T-cell (primary cell): ENCODE measurements around the gene PPM1E. TPM values are rescaled to one million over a fixed set of nuclear protein-coding genes. Genes with fewer than 3 reads are reported as not detected.
"Not testable (repeated sequence)": the region's sequence is repeated elsewhere in the genome, so short reads cannot be mapped to it uniquely, and the experiment has no call there.

Experiments used
- ATAC-seq, 4 experiments: fragments of 200-7000 bp in 3 of 4; fragments of 150-1000 bp in 1 of 4; cut with Tn5 transposase; replicated peaks in 1 of 4; 1 replicate in 3 of 4; 2 replicates in 1 of 4; pipeline ENCODE4 v1.10.0; 2021; ENCODE audit warnings: moderate library complexity in 3 of 4, mild to moderate bottlenecking in 2 of 4, moderate number of reproducible peaks in 1 of 4
- CTCF ChIA-PET, 2 donors: fragments of 300-600 bp; sonication (Branson Sonifier 250); formaldehyde crosslinking; loops; one replicate each; lab custom pipeline; 2022; ENCODE audit warnings: antibody characterized with exemption in 2 of 2; lab: Charles Lee
- POLR2A ChIA-PET, 2 donors: fragments of 300-600 bp; sonication (Branson Sonifier 250); formaldehyde crosslinking; loops; one replicate each; lab custom pipeline; 2022; ENCODE audit warnings: antibody characterized with exemption in 2 of 2; lab: Charles Lee
- DNase-seq, 35 experiments: peaks; one replicate each; pipeline versions ENCODE4 v3.0.0 to v3.0.0-alpha.2; 2013 to 2023
- H3K27ac ChIP-seq: one replicate; pipeline ENCODE4 v1.5.1; 2013; ENCODE audit warnings: low read length
- H3K27me3 ChIP-seq, 2 experiments: replicated peaks in 1 of 2; 1 replicate in 1 of 2; 2 replicates in 1 of 2; pipeline versions ENCODE4 v1.6.1 to v1.7.0; 2013; ENCODE audit warnings: low read length in 1 of 2, mixed read lengths in 1 of 2; ENCODE audit not compliant: control insufficient read depth in 2 of 2, insufficient read depth in 2 of 2; ENCODE audit errors: extremely low read depth in 1 of 2
- H3K36me3 ChIP-seq, 2 donors: 1 replicate in 1 of 2; 2 replicates in 1 of 2; pipeline versions ENCODE4 v1.6.1 to v1.7.0; 2013; ENCODE audit warnings: low read length in 1 of 2; ENCODE audit not compliant: control insufficient read depth in 2 of 2, insufficient read depth in 1 of 2; ENCODE audit errors: extremely low read depth in 1 of 2
- H3K4me1 ChIP-seq, 2 experiments: 1 replicate in 1 of 2; 2 replicates in 1 of 2; pipeline versions ENCODE4 v1.6.1 to v1.7.0; 2013; ENCODE audit warnings: low read length in 2 of 2, mixed read lengths in 1 of 2; ENCODE audit not compliant: insufficient read depth in 2 of 2, control insufficient read depth in 1 of 2; ENCODE audit errors: extremely low read depth in 1 of 2
- H3K4me3 ChIP-seq, 2 donors: 1 replicate in 1 of 2; 2 replicates in 1 of 2; pipeline versions ENCODE4 v1.5.1 to v1.7.0; 2013; ENCODE audit warnings: mild to moderate bottlenecking in 2 of 2, low read length in 1 of 2, moderate library complexity in 1 of 2; ENCODE audit not compliant: control insufficient read depth in 1 of 2; ENCODE audit errors: extremely low read depth in 1 of 2
- H3K9me3 ChIP-seq: 2 replicates; pipeline ENCODE4 v1.7.0; 2013
- H3K27ac Mint-ChIP-seq, 2 donors: one replicate each; pipeline ENCODE4 v1.8.0; 2020 to 2021; ENCODE audit warnings: mild to moderate bottlenecking in 2 of 2, mixed read lengths in 2 of 2
- H3K27me3 Mint-ChIP-seq, 2 donors: one replicate each; pipeline ENCODE4 v1.8.0; 2021 to 2022; ENCODE audit warnings: mixed read lengths in 2 of 2
- H3K36me3 Mint-ChIP-seq: one replicate; pipeline ENCODE4 v1.8.0; 2021; ENCODE audit warnings: mixed read lengths
- H3K4me1 Mint-ChIP-seq, 3 donors: one replicate each; pipeline ENCODE4 v1.8.0; 2020 to 2022; ENCODE audit warnings: mixed read lengths in 3 of 3, mild to moderate bottlenecking in 1 of 3
- H3K4me3 Mint-ChIP-seq, 3 donors: one replicate each; pipeline ENCODE4 v1.8.0; 2020 to 2022; ENCODE audit warnings: mild to moderate bottlenecking in 3 of 3, mixed read lengths in 3 of 3, moderate library complexity in 3 of 3
- H3K9me3 Mint-ChIP-seq, 3 donors: one replicate each; pipeline ENCODE4 v1.8.0; 2020 to 2022; ENCODE audit warnings: mixed read lengths in 3 of 3
- WGBS: methylation state at CpG from one replicate; pipeline ENCODE4 v1.1.5; 2013; ENCODE audit warnings: missing lambda C conversion rate; ENCODE audit not compliant: insufficient coverage; 5-methylcytosine and 5-hydroxymethylcytosine counted together
- total RNA-seq, 35 experiments: library from RNA in 6 of 35; stranded (reverse) in 6 of 35; fragments of 120-200 nt in 1 of 35; gene quantifications; one replicate each; pipeline versions ENCODE4 v1.2.1 to v1.2.4 and lab custom pipeline; 2013 to 2026

The PPM1E gene
- total RNA-seq, 5 donors from 2014 or later (not counting 1 experiment from before 2014, with no cell fraction given): 0.03 TPM; not detected in 4

GRCh38 chr17:58786586-58787295, 31.1 kb downstream of the PPM1E start:
- H3K27me3 Mint-ChIP-seq: peaks cover 0 to 3% of the 10 kb centered on the region in 2 donors
- CTCF ChIA-PET: no interaction called here

GRCh38 chr17:58788199-58788598, 32.5 kb downstream of the PPM1E start:
- Mint-ChIP-seq H3K4me1 (peaks cover 0 to 3% (median 0%) of the 10 kb centered on the region in 3 donors), H3K4me3 (no peak overlapping the region)
- no peaks in the 10 kb centered on the region for H3K36me3 ChIP-seq

More at GRCh38 chr17:58786586-58787295, 31.1 kb downstream of the PPM1E start:
- no peak overlapping the region for H3K27ac ChIP-seq
- DNase-seq (no peak), ATAC-seq (no peak)
- H3K4me3 ChIP-seq: no peak overlapping the region
- H3K27me3 ChIP-seq: peaks cover 0 to 6% of the 10 kb centered on the region in 2 experiments
- Mint-ChIP-seq H3K27ac (no peak overlapping the region), H3K4me3 (no peak overlapping the region), H3K4me1 (peaks cover 0 to 3% (median 0%) of the 10 kb centered on the region in 3 donors), H3K9me3 (no peaks in the 10 kb centered on the region), H3K36me3 (no peaks in the 10 kb centered on the region)
- POLR2A ChIA-PET: interaction anchor here in 1 of 2 donors (0.6 kb wide), 1 partner anchor 45 kb away, joined by 4 read pairs; no protein-coding TSS in a partner anchor
- no peaks in the 10 kb centered on the region for H3K9me3 ChIP-seq
- H3K4me1 ChIP-seq: no peaks in the 10 kb centered on the region
- no peaks in the 10 kb centered on the region for H3K36me3 ChIP-seq
- WGBS: 80% methylated on average over 1 of the region's 3 CpGs

DNA sequence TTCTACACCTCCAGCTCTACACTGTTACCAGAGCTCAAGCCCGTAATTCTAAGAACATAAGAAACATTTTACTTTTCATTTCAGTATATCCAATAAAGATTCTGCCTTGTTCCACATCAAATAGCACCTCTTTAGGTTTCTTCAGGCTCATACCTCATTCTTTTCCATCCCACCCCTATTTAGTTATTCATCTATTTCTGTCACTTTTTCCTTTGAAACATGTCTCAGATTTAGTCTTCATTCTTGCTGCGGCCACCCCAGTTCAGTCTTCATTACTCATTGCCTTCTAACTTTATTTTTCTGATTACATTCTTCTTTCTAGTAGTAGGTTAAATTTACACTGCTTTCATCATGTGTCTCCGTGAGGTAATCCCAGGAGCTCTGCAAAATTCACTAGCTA, 33.5 kb downstream of the PPM1E start:
- CTCF ChIA-PET: no interaction called here
- H3K36me3 Mint-ChIP-seq: no peaks in the 10 kb centered on the region
- POLR2A ChIA-PET: no interaction called here
- no peak overlapping the region for H3K4me3 Mint-ChIP-seq
- 55% methylated on average over 1 of the region's 3 CpGs for WGBS
- no peak overlapping the region for H3K4me3 ChIP-seq
- H3K27me3 Mint-ChIP-seq: peaks cover 1 to 4% of the 10 kb centered on the region in 2 donors
- ATAC-seq: no peak
- no peaks in the 10 kb centered on the region for H3K27me3 ChIP-seq
- no peaks in the 10 kb centered on the region for H3K9me3 ChIP-seq
- H3K27ac ChIP-seq: no peak overlapping the region
- no peaks in the 10 kb centered on the region for H3K9me3 Mint-ChIP-seq
- H3K36me3 ChIP-seq: no peaks in the 10 kb centered on the region
- H3K4me1 ChIP-seq: no peaks in the 10 kb centered on the region
- no peak for DNase-seq
- no peak overlapping the region for H3K27ac Mint-ChIP-seq
- H3K4me1 Mint-ChIP-seq: peaks cover 0 to 3% (median 0%) of the 10 kb centered on the region in 3 donors

More at GRCh38 chr17:58788199-58788598, 32.5 kb downstream of the PPM1E start:
- Histone ChIP-seq H3K4me3 (no peak overlapping the region), H3K9me3 (no peaks in the 10 kb centered on the region), H3K27me3 (peaks cover 0 to 3% of the 10 kb centered on the region in 2 experiments), H3K27ac (no peak overlapping the region), H3K4me1 (no peaks in the 10 kb centered on the region)
- 84% methylated on average over 4 of the region's 7 CpGs for WGBS
- CTCF ChIA-PET: no interaction called here
- no peaks in the 10 kb centered on the region for H3K36me3 Mint-ChIP-seq
- no peak for DNase-seq
- POLR2A ChIA-PET: no interaction called here
- H3K9me3 Mint-ChIP-seq: no peaks in the 10 kb centered on the region
- ATAC-seq: no peak
- H3K27ac Mint-ChIP-seq: no peak overlapping the region
- H3K27me3 Mint-ChIP-seq: peaks cover 1 to 4% of the 10 kb centered on the region in 2 donors

DNA sequence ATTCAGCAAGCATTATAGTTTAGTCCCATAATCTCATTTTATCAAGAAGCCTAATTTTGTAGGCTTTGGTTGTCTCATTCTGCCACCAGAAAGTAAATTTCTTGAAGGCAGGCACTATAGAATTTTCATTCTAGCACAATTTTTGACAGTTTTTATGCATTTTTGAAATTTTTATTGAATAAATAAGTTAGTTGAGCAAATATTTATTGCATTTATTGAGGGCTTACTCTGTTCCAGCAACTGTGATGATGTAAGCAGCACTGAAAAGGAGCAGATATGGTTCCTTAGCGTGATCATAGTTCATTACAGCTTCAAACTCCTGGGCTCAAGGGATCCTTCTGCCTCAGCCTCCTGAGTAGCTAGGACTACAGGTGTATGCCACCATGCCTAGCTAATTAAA, 34.2 kb downstream of the PPM1E start:
- POLR2A ChIA-PET: no interaction called here
- Histone ChIP-seq H3K9me3 (no peaks in the 10 kb centered on the region), H3K4me3 (no peak overlapping the region), H3K4me1 (no peaks in the 10 kb centered on the region), H3K36me3 (no peaks in the 10 kb centered on the region), H3K27me3 (no peaks in the 10 kb centered on the region), H3K27ac (no peak overlapping the region)
- Mint-ChIP-seq H3K9me3 (peaks cover 0 to 3% (median 0%) of the 10 kb centered on the region in 3 donors), H3K27ac (no peak overlapping the region), H3K4me1 (peaks cover 0 to 3% (median 0%) of the 10 kb centered on the region in 3 donors), H3K4me3 (no peak overlapping the region), H3K27me3 (peaks cover 1 to 7% of the 10 kb centered on the region in 2 donors), H3K36me3 (no peaks in the 10 kb centered on the region)
- WGBS: 70% methylated on average over 1 of the region's 1 CpG
- CTCF ChIA-PET: no interaction called here
- no peak for DNase-seq
- no peak for ATAC-seq

- no CpG with 5 or more reads among the region's 2 CpGs for WGBS
- H3K9me3 Mint-ChIP-seq, DNase-seq, H3K4me1 ChIP-seq, H3K27me3 Mint-ChIP-seq, H3K4me3 ChIP-seq, ATAC-seq, H3K36me3 Mint-ChIP-seq, H3K9me3 ChIP-seq, H3K27ac ChIP-seq, H3K27me3 ChIP-seq, POLR2A ChIA-PET, H3K4me3 Mint-ChIP-seq, H3K36me3 ChIP-seq, H3K4me1 Mint-ChIP-seq, H3K27ac Mint-ChIP-seq, CTCF ChIA-PET: not testable (repeated sequence)
Observed at GRCh38 chr17:58794508-58794907, 38.9 kb downstream of the PPM1E start.

DNA sequence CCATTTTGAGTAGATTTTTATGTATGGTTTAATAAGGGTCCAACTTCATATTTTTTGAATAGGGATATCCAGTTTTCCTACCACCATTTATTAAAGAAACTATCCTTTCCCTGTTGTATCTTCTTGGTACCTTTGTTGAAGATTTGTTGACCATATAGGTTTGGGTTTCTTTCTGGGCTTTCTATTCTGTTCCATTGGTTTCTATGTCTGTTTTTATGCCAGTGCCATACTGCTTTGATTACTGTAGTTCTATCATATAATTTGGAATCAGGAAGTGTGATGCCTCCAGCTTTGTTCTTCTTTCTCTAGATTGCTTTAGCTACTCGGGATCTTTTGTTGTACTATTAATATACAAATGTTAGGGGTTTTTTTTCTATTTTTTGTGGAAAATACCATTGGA, 46.5 kb downstream of the PPM1E start:
- CTCF ChIA-PET: no interaction called here
- POLR2A ChIA-PET: no interaction called here
- DNase-seq: no peak
- H3K36me3 Mint-ChIP-seq: no peaks in the 10 kb centered on the region
- H3K4me3 Mint-ChIP-seq: no peak overlapping the region
- H3K4me1 Mint-ChIP-seq: no peaks in the 10 kb centered on the region
- no peaks in the 10 kb centered on the region for H3K4me1 ChIP-seq
- peaks cover 0 to 8% (median 0%) of the 10 kb centered on the region in 3 donors for H3K9me3 Mint-ChIP-seq
- no peak overlapping the region for H3K27ac Mint-ChIP-seq
- H3K9me3 ChIP-seq: no peaks in the 10 kb centered on the region
- H3K4me3 ChIP-seq: no peak overlapping the region
- peaks cover 0 to 11% of the 10 kb centered on the region in 2 experiments for H3K27me3 ChIP-seq
- H3K36me3 ChIP-seq: no peaks in the 10 kb centered on the region
- WGBS: no CpG with 5 or more reads among the region's 1 CpG
- H3K27me3 Mint-ChIP-seq: peaks cover 27 to 39% of the 10 kb centered on the region in 2 donors
- H3K27ac ChIP-seq: no peak overlapping the region
- ATAC-seq: no peak
